Nephron progenitor cell (in vitro differentiated cells): ENCODE data around the gene CIB1.

Experiments used
- DNase-seq: peaks from one replicate; pipeline ENCODE4 v3.0.0; 2021
- H3K27ac Mint-ChIP-seq: 2 replicates; pipeline ENCODE4 v1.8.0; 2021; ENCODE audit warnings: mild to moderate bottlenecking, moderate library complexity, mixed read lengths
- H3K27me3 Mint-ChIP-seq: 2 replicates; pipeline ENCODE4 v1.8.0; 2021; ENCODE audit warnings: mild to moderate bottlenecking, low read depth, mixed read lengths; ENCODE audit not compliant: poor library complexity
- H3K36me3 Mint-ChIP-seq: 2 replicates; pipeline ENCODE4 v1.8.0; 2021; ENCODE audit warnings: low read depth, mixed read lengths
- H3K4me1 Mint-ChIP-seq: 2 replicates; pipeline ENCODE4 v1.8.0; 2021; ENCODE audit warnings: mixed read lengths
- H3K4me3 Mint-ChIP-seq: 2 replicates; pipeline ENCODE4 v1.8.0; 2021; ENCODE audit warnings: mild to moderate bottlenecking, moderate library complexity, mixed read lengths
- H3K9me3 Mint-ChIP-seq: 2 replicates; pipeline ENCODE4 v1.8.0; 2021; ENCODE audit warnings: mild to moderate bottlenecking, moderate library complexity, mixed read lengths
- CTCF ChIP-seq: fragments of 200-600 bp; sonication (generic); IDR thresholded peaks from 2 replicates; pipeline ENCODE4 v1.5.0; 2021; ENCODE audit warnings: antibody characterized with exemption

Gene CIB1

DNA sequence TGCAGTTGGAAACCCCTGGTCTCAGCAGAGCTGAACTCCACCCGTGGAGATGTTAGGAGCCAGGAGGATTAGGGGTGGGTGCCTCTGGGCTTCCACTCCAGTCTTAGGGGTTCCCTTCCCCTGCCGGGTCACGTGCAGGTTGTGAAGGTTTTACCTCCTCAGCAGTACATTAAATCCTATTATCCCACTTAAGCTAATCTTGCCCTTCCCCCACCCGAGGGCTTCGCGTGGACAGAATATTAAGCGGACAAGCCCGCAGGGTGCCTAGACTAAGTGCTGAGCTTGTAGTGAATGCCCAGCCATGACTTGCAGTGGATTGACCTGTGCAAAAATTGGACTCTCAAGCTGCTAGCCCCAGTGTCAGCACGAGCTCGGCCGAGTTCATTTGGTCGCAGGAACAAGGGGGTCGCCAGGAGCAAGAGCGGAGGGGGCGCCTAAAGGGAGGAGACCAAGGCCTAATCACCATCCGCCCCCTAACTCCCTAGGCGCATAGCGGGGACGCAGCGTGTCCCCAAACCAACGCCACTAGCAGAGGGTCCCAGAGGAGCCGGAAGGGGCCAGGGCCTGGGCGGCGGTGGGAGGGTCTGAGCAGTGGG lies 33.1 kb downstream of the CIB1 start:
- Mint-ChIP-seq H3K9me3 (peaks cover 3% of the 10 kb centered on the region), H3K4me3 (peak overlapping the region; percentile 89), H3K27ac (no peak overlapping the region), H3K4me1 (peaks cover 42% of the 10 kb centered on the region), H3K36me3 (peaks cover 10% of the 10 kb centered on the region), H3K27me3 (peaks cover 3% of the 10 kb centered on the region)
- DNase-seq, result no peak
- TF ChIP-seq CTCF, result no peak

- Mint-ChIP-seq H3K36me3 (peaks cover 26% of the 10 kb centered on the region), H3K27me3 (peaks cover 3% of the 10 kb centered on the region), H3K27ac (no peak overlapping the region), H3K9me3 (peaks cover 3% of the 10 kb centered on the region), H3K4me1 (peaks cover 57% of the 10 kb centered on the region), H3K4me3 (no peak overlapping the region)
- TF ChIP-seq CTCF, result no peak
- DNase-seq, result no peak
These were observed 39.1 kb downstream of the CIB1 start for GRCh38 chr15:90194655-90195054.

GRCh38 chr15:90192961-90193786 lies 40.6 kb downstream of the CIB1 start:
- no peak overlapping the region for H3K4me3 Mint-ChIP-seq
- TF ChIP-seq CTCF, result no peak
- H3K9me3 Mint-ChIP-seq, result peaks cover 3% of the 10 kb centered on the region
- H3K4me1 Mint-ChIP-seq, result peaks cover 50% of the 10 kb centered on the region
- H3K27me3 Mint-ChIP-seq, result peaks cover 3% of the 10 kb centered on the region
- no peak overlapping the region for H3K27ac Mint-ChIP-seq
- no peak for DNase-seq
- H3K36me3 Mint-ChIP-seq, result peaks cover 26% of the 10 kb centered on the region

GRCh38 chr15:90191794-90192509 lies 41.8 kb downstream of the CIB1 start:
- Mint-ChIP-seq H3K9me3 (peaks cover 3% of the 10 kb centered on the region), H3K27ac (no peak overlapping the region), H3K36me3 (peaks cover 26% of the 10 kb centered on the region), H3K27me3 (peaks cover 3% of the 10 kb centered on the region), H3K4me3 (no peak overlapping the region), H3K4me1 (peaks cover 57% of the 10 kb centered on the region)
- peak; percentile 72 for DNase-seq
- TF ChIP-seq CTCF, result no peak

DNA sequence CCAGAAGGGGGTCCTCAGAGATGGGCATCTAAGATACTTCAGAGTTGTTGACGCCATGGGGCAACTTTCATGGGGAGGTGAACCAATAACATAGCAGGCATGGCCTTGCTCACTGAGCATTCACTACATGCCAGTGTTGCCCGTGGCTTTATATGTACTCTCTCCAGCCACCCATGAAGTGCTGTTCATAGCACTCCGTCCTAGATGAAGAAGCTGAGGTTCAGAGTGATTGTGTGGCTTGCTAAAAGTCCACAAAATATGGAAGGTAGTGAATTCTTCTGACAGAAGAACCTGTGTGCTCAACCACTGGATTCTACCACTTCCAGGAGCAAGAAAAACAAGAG lies 42.4 kb downstream of the CIB1 start:
- no peak for TF ChIP-seq CTCF
- Mint-ChIP-seq H3K4me1 (peaks cover 58% of the 10 kb centered on the region), H3K9me3 (peaks cover 2% of the 10 kb centered on the region), H3K27me3 (peaks cover 3% of the 10 kb centered on the region), H3K27ac (no peak overlapping the region), H3K36me3 (peaks cover 20% of the 10 kb centered on the region), H3K4me3 (no peak overlapping the region)
- no peak for DNase-seq
